Prostate gland (tissue), 2 donors: Measurements from ENCODE around the gene TTC39B.

Experiments used
- POLR2A ChIP-seq: fragments of 450-650 bp; IDR thresholded peaks from one replicate; pipeline ENCODE4 v1.6.1; 2016; ENCODE audit warnings: antibody characterized with exemption, mild to moderate bottlenecking
- TF ChIP-seq, protein P1 (sequence below), 4 experiments: fragments of 200-600 bp in 2 of 4; fragments of 450-650 bp in 2 of 4; sonication (generic) in 2 of 4; IDR thresholded peaks; 1 replicate in 3 of 4; 2 replicates in 1 of 4; pipeline ENCODE4 v1.5.1; 2016 to 2019; ENCODE audit warnings: antibody characterized with exemption in 4 of 4, mild to moderate bottlenecking in 2 of 4, moderate library complexity in 2 of 4

DNA sequence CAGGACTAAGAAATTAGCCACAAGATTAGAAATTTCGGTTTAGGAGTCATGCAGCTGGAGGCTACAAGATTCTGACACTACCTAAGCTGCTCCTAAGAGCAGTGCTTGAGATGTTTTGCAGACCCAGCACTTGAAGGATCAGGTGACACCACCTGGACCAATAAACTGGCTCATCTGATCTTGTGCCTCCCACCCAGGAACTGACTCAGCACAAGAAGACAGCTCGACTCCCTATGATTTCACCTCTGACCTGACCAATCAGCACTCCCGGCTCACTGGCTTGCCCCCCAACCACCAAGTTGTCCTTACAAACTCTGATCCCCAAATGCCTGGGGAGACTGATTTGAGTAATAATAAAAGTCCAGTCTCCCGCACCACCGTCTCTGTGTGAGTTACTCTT is 170.4 kb downstream of the TTC39B start:
- TF ChIP-seq, protein P1, sequence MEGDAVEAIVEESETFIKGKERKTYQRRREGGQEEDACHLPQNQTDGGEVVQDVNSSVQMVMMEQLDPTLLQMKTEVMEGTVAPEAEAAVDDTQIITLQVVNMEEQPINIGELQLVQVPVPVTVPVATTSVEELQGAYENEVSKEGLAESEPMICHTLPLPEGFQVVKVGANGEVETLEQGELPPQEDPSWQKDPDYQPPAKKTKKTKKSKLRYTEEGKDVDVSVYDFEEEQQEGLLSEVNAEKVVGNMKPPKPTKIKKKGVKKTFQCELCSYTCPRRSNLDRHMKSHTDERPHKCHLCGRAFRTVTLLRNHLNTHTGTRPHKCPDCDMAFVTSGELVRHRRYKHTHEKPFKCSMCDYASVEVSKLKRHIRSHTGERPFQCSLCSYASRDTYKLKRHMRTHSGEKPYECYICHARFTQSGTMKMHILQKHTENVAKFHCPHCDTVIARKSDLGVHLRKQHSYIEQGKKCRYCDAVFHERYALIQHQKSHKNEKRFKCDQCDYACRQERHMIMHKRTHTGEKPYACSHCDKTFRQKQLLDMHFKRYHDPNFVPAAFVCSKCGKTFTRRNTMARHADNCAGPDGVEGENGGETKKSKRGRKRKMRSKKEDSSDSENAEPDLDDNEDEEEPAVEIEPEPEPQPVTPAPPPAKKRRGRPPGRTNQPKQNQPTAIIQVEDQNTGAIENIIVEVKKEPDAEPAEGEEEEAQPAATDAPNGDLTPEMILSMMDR (IDR thresholded peaks at IDR 0.05): no peak
- TF ChIP-seq POLR2A: no peak
